IMR-90 (cell line): ENCODE data around the gene ANO2. TPM values are rescaled to one million over a fixed set of nuclear protein-coding genes. Genes with fewer than 3 reads are reported as not detected.

Experiments
- ATAC-seq: fragments of 200-7000 bp; cut with Tn5 transposase; 2 replicates; pipeline ENCODE4 v1.9.1; 2020; ENCODE audit warnings: low read depth, mild to moderate bottlenecking, moderate library complexity
- BruUV-seq: library from RNA; stranded (reverse); fragments of 400-500 nt; replicated peaks from 2 replicates; lab custom pipeline; 2021; lab: Mats Ljungman, UMichigan
- CTCF ChIA-PET: fragments of 300-600 bp; formaldehyde crosslinking; extraction: SDS; loops from one replicate; lab custom pipeline; 2021; ENCODE audit warnings: antibody characterized with exemption; lab: Yijun Ruan, JAX
- POLR2A ChIA-PET: fragments of 300-600 bp; sonication (Branson Sonifier 250); formaldehyde crosslinking; loops from one replicate; lab custom pipeline; 2022; ENCODE audit warnings: antibody characterized with exemption; ENCODE audit not compliant: unreplicated experiment; lab: Charles Lee
- DNase-seq: peaks from one replicate; pipeline ENCODE4 v3.0.0; 2013
- H2AFZ ChIP-seq: replicated peaks from 2 replicates; pipeline ENCODE3; 2013; ENCODE audit warnings: low read length, mild to moderate bottlenecking; ENCODE audit not compliant: poor library complexity
- H2AK5ac ChIP-seq: 2 replicates; pipeline ENCODE4 v1.6.1; 2013; ENCODE audit warnings: low read depth, low read length, inconsistent platforms
- H2AK9ac ChIP-seq: replicated peaks from 2 replicates; pipeline ENCODE3; 2013; ENCODE audit warnings: mild to moderate bottlenecking, low read depth, low read length, moderate library complexity; ENCODE audit not compliant: poor library complexity
- H2BK120ac ChIP-seq: 2 replicates; pipeline ENCODE4 v1.6.1; 2013; ENCODE audit warnings: low read depth, low read length, inconsistent platforms
- H2BK15ac ChIP-seq: 3 replicates; pipeline ENCODE4 v1.6.1; 2013; ENCODE audit warnings: low read depth, low read length, inconsistent platforms
- H2BK20ac ChIP-seq: 2 replicates; pipeline ENCODE4 v1.6.1; 2013; ENCODE audit warnings: low read depth, mild to moderate bottlenecking, inconsistent platforms, low read length, moderate library complexity
- H2BK5ac ChIP-seq: 2 replicates; pipeline ENCODE4 v1.6.1; 2013; ENCODE audit warnings: mild to moderate bottlenecking, low read depth, low read length, inconsistent platforms; ENCODE audit not compliant: poor library complexity, severe bottlenecking
- H3K14ac ChIP-seq: replicated peaks from 2 replicates; pipeline ENCODE4 v1.6.1; 2013; ENCODE audit warnings: low read depth, low read length, inconsistent platforms
- H3K18ac ChIP-seq: 2 replicates; pipeline ENCODE4 v1.6.1; 2013; ENCODE audit warnings: low read depth, low read length, control low read depth
- H3K23ac ChIP-seq: 2 replicates; pipeline ENCODE4 v1.6.1; 2013; ENCODE audit warnings: low read depth, low read length, inconsistent platforms
- H3K27ac ChIP-seq: 2 replicates; pipeline ENCODE4 v1.5.1; 2013; ENCODE audit warnings: mild to moderate bottlenecking, control low read depth, low read length; ENCODE audit not compliant: insufficient read depth
- H3K27me3 ChIP-seq: 2 replicates; pipeline ENCODE4 v1.6.1; 2013; ENCODE audit warnings: low read length; ENCODE audit not compliant: control insufficient read depth, insufficient read depth
- H3K36me3 ChIP-seq: 2 replicates; pipeline ENCODE4 v1.6.1; 2013; ENCODE audit warnings: low read length, mixed read lengths; ENCODE audit not compliant: control insufficient read depth, insufficient read depth
- H3K4ac ChIP-seq: 2 replicates; pipeline ENCODE4 v1.6.1; 2013; ENCODE audit warnings: low read depth, low read length, inconsistent platforms
- H3K4me1 ChIP-seq: 2 replicates; pipeline ENCODE4 v1.6.1; 2013; ENCODE audit warnings: low read length, mixed read lengths; ENCODE audit not compliant: control insufficient read depth, insufficient read depth
- H3K4me2 ChIP-seq: 2 replicates; pipeline ENCODE4 v1.6.1; 2013; ENCODE audit warnings: low read depth, mild to moderate bottlenecking, control low read depth, low read length, moderate library complexity
- H3K4me3 ChIP-seq: 2 replicates; pipeline ENCODE4 v1.5.1; 2013; ENCODE audit warnings: low read depth, mild to moderate bottlenecking, control low read depth, low read length, moderate library complexity; ENCODE audit not compliant: insufficient read depth
- H3K56ac ChIP-seq: 2 replicates; pipeline ENCODE4 v1.6.1; 2013; ENCODE audit warnings: low read length, inconsistent platforms; ENCODE audit not compliant: insufficient read depth; ENCODE audit errors: extremely low read depth
- H3K79me1 ChIP-seq, 2 experiments: 2 replicates each; pipeline ENCODE4 v1.6.1; 2013; ENCODE audit warnings: low read length in 2 of 2, inconsistent platforms in 1 of 2, low read depth in 1 of 2
- H3K9ac ChIP-seq: 2 replicates; pipeline ENCODE4 v1.6.1; 2013; ENCODE audit warnings: low read depth, low read length, control low read depth
- H3K9me1 ChIP-seq: 2 replicates; pipeline ENCODE4 v1.6.1; 2013; ENCODE audit warnings: low read length, inconsistent platforms; ENCODE audit not compliant: insufficient read depth
- H3K9me3 ChIP-seq: 2 replicates; pipeline ENCODE4 v1.6.1; 2013; ENCODE audit warnings: low read length; ENCODE audit not compliant: control insufficient read depth, insufficient read depth
- H4K20me1 ChIP-seq: 2 replicates; pipeline ENCODE4 v1.6.1; 2013; ENCODE audit warnings: low read length, inconsistent platforms; ENCODE audit not compliant: insufficient read depth
- H4K5ac ChIP-seq: 2 replicates; pipeline ENCODE4 v1.6.1; 2013; ENCODE audit warnings: mild to moderate bottlenecking, low read depth, low read length, control low read depth
- H4K8ac ChIP-seq, 2 experiments: 2 replicates each; pipeline ENCODE4 v1.6.1; 2013; ENCODE audit warnings: low read depth in 2 of 2, low read length in 2 of 2, control low read depth in 1 of 2, inconsistent platforms in 1 of 2
- H4K91ac ChIP-seq: 2 replicates; pipeline ENCODE4 v1.6.1; 2013; ENCODE audit warnings: low read depth, low read length, inconsistent platforms; ENCODE audit not compliant: insufficient read depth
- MAFK ChIP-seq: IDR thresholded peaks from 2 replicates; pipeline ENCODE4 v1.6.1; 2012; ENCODE audit warnings: low read depth, low read length, improper control_type of control experiment
- SMC3 ChIP-seq: fragments of 150-350 bp; IDR thresholded peaks from 2 replicates; pipeline ENCODE4 v1.6.1; 2016; ENCODE audit warnings: low read depth, mild to moderate bottlenecking, antibody characterized with exemption, low read length, moderate library complexity
- WGBS, 2 experiments: methylation state at CpG; one replicate each; pipeline versions ENCODE4 v1.1.5 to v1.1.7; 2013; ENCODE audit warnings: missing lambda C conversion rate in 2 of 2; ENCODE audit not compliant: insufficient read length in 1 of 2; ENCODE audit errors: extremely low coverage in 2 of 2; 5-methylcytosine and 5-hydroxymethylcytosine counted together
- dilution Hi-C: fragments of 300-500 bp; cut with HindIII; formaldehyde crosslinking; loops from one replicate; pipeline ENCODE4 v1.14.3; 2018; ENCODE audit warnings: low sequenced_read_pairs; ENCODE audit not compliant: unreplicated experiment
- in situ Hi-C: fragments of 300-500 bp; cut with MboI; formaldehyde crosslinking; loops from 3 replicates; pipeline ENCODE4 v1.14.3; 2019; ENCODE audit warnings: low sequenced_read_pairs, inconsistent platforms, mixed read lengths
- intact Hi-C: fragments of 100-400 bp; cut with micrococcal nuclease; formaldehyde crosslinking; loops from 2 replicates; pipeline ENCODE4 v1.10.0; 2022
- polyA plus RNA-seq, 3 experiments: library from polyadenylated mRNA; depleted of rRNA; stranded (reverse); fragments of >200 nt; gene quantifications; 2 replicates each; pipeline ENCODE4 v1.2.3, GENCODE V29; 2012; ENCODE audit warnings: low replicate concordance in 1 of 3
- total RNA-seq: library from RNA; depleted of rRNA; stranded (reverse); fragments of >200 nt; gene quantifications from 2 replicates; pipeline ENCODE4 v1.2.3, GENCODE V29; 2012

ANO2 gene
- total and polyA plus RNA-seq, 2 of the 4 experiments (the other 2 are of a cell fraction) = 0.22 TPM; not detected in 1

DNA sequence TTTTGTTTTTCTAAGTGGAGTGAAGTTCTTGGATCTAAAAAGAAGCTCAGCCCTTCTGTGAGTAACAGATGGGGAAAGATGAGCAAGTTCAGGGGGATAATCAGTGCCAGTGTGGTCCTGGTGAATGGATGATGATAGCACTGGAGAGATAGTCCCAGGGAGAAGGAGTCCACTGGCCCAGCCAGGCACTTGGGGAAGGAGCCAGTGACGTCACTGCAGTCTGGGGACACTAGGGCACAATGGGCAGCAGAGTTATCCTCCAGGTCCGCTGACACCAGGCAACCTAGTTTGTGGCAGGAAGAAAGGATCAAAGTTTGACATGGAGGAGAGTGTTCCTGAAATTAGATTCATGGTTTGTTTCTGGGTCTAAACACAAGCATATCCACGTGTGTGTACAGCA lies 411.7 kb downstream of the ANO2 start:
- peaks cover 2% of the 10 kb centered on the region; the same call in 1 of the 2 replicates for H3K4me1 ChIP-seq
- H3K4ac ChIP-seq = no peak overlapping the region
- H2BK20ac ChIP-seq = no peak overlapping the region
- no peak overlapping the region for H4K8ac ChIP-seq
- BruUV-seq = no TSS peak
- H3K9ac ChIP-seq = no peak overlapping the region
- no peak overlapping the region for H3K27ac ChIP-seq
- no peaks in the 10 kb centered on the region for H3K9me1 ChIP-seq
- ChIA-PET CTCF (no interaction called here), POLR2A (no interaction called here)
- no peaks in the 10 kb centered on the region for H3K79me1 ChIP-seq
- H4K91ac ChIP-seq = no peak overlapping the region
- no peak overlapping the region for H2BK15ac ChIP-seq
- ATAC-seq (no peak), DNase-seq (no peak)
- H3K27me3 ChIP-seq = peaks cover 6% of the 10 kb centered on the region
- dilution Hi-C loops = no loop called here
- 60% methylated on average over 1 of the region's 3 CpGs; no CpG with 5 or more reads in 1 of the 2 experiments for WGBS, 2 experiments
- intact Hi-C loops = no loop called here
- no peak overlapping the region for H3K23ac ChIP-seq
- no peak overlapping the region for H2AFZ ChIP-seq
- H3K18ac ChIP-seq = no peak overlapping the region
- no peak overlapping the region for H3K4me2 ChIP-seq
- H3K14ac ChIP-seq = no peak overlapping the region
- H3K4me3 ChIP-seq = no peak overlapping the region
- no peak overlapping the region for H2AK9ac ChIP-seq
- H3K36me3 ChIP-seq = no peaks in the 10 kb centered on the region
- no peak overlapping the region for H2BK5ac ChIP-seq
- H2AK5ac ChIP-seq = no peak overlapping the region
- no peak overlapping the region for H4K5ac ChIP-seq
- TF ChIP-seq MAFK = no peak
- no peak for TF ChIP-seq SMC3
- no peaks in the 10 kb centered on the region; the same call in 1 of the 2 replicates for H3K9me3 ChIP-seq
- in situ Hi-C loops = no loop called here
- no peak overlapping the region for H2BK120ac ChIP-seq
- H3K56ac ChIP-seq = no peak overlapping the region
- no peaks in the 10 kb centered on the region for H4K20me1 ChIP-seq
